ENCODE data around the gene PLA1A. TPM values are rescaled to one million over a fixed set of nuclear protein-coding genes. Genes with fewer than 3 reads are reported as not detected.

Gene PLA1A
- total and polyA plus RNA-seq, 10 of the 15 experiments (the other 5 are each of a cell fraction or from before 2014, with no cell fraction given), result 2.9 to 106 (median 4.8) TPM

DNA sequence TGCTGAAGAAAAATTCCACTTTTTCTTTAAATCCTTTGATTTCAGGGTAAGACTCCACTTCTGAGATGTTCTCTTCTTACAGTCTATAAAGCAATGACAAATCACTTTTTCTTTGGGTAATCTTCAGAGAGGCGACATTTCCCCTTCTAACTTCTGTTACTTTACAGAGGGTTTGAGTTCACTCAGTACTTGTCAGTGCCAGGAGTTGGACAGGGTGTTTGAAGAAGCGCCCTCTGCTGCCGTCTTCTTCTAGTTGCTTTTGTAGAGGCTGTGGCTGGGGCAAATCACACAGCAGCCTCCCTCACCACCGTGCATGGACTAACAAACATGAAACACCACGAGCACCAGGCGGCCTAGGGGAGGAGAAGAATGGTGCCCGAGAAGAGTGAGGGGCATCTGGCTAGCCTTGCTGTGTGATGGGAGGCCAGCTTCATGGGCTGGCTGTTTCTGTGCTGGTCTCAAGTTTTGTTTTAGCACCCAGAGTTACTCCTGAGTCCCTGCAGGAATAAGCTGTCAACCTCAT lies 38.2 kb upstream of the PLA1A start, which contains the start of gene CD80 (continued):
- no peak for TF ChIP-seq USF1 (IDR thresholded peaks at IDR 0.05; ENCODE audit: borderline replicate concordance, extremely low read length, insufficient read depth, low read depth, low read length)
- no peak for TF ChIP-seq RCOR1 (conservative IDR thresholded peaks at IDR 0.05; ENCODE audit: low read depth, low read length)
- TF ChIP-seq, protein P1, sequence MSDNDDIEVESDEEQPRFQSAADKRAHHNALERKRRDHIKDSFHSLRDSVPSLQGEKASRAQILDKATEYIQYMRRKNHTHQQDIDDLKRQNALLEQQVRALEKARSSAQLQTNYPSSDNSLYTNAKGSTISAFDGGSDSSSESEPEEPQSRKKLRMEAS (IDR thresholded peaks at IDR 0.05; ENCODE audit: low read depth, low read length), result 0 out of 2 replicates have a peak, but pooled peaks have one; percentile 37
- TF ChIP-seq, protein P2, sequence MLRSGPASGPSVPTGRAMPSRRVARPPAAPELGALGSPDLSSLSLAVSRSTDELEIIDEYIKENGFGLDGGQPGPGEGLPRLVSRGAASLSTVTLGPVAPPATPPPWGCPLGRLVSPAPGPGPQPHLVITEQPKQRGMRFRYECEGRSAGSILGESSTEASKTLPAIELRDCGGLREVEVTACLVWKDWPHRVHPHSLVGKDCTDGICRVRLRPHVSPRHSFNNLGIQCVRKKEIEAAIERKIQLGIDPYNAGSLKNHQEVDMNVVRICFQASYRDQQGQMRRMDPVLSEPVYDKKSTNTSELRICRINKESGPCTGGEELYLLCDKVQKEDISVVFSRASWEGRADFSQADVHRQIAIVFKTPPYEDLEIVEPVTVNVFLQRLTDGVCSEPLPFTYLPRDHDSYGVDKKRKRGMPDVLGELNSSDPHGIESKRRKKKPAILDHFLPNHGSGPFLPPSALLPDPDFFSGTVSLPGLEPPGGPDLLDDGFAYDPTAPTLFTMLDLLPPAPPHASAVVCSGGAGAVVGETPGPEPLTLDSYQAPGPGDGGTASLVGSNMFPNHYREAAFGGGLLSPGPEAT (IDR thresholded peaks at IDR 0.05; ENCODE audit: low read depth), result no peak; the same call in 1 of the 2 replicates
- TF ChIP-seq EED (IDR thresholded peaks at IDR 0.05; ENCODE audit: low read depth), result no peak
- TF ChIP-seq MYB (IDR thresholded peaks at IDR 0.05; ENCODE audit: borderline replicate concordance, low read depth, low read length), result no peak
- no peak for TF ChIP-seq CHD4 (IDR thresholded peaks at IDR 0.05)
- TF ChIP-seq ZNF217 (IDR thresholded peaks at IDR 0.05), result peak; percentile 40; the same call in 1 of the 2 replicates
- no peak for TF ChIP-seq SP1 (IDR thresholded peaks at IDR 0.05; ENCODE audit: low read depth, low read length)
- peak; percentile 98 for TF ChIP-seq SMARCA5 (IDR thresholded peaks at IDR 0.05)
- TF ChIP-seq, protein P3, sequence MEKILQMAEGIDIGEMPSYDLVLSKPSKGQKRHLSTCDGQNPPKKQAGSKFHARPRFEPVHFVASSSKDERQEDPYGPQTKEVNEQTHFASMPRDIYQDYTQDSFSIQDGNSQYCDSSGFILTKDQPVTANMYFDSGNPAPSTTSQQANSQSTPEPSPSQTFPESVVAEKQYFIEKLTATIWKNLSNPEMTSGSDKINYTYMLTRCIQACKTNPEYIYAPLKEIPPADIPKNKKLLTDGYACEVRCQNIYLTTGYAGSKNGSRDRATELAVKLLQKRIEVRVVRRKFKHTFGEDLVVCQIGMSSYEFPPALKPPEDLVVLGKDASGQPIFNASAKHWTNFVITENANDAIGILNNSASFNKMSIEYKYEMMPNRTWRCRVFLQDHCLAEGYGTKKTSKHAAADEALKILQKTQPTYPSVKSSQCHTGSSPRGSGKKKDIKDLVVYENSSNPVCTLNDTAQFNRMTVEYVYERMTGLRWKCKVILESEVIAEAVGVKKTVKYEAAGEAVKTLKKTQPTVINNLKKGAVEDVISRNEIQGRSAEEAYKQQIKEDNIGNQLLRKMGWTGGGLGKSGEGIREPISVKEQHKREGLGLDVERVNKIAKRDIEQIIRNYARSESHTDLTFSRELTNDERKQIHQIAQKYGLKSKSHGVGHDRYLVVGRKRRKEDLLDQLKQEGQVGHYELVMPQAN (conservative IDR thresholded peaks at IDR 0.05), result peak; percentile 61; the same call in 1 of the 2 replicates
- no peak for TF ChIP-seq BCL3 (IDR thresholded peaks at IDR 0.05; ENCODE audit: borderline replicate concordance, insufficient read depth, low read depth, low read length, poor library complexity, severe bottlenecking)
- peak; percentile 22; the same call in 1 of the 2 replicates for TF ChIP-seq MXI1 (IDR thresholded peaks at IDR 0.05; ENCODE audit: low read depth, low read length)
- no peak for TF ChIP-seq ATF7 (IDR thresholded peaks at IDR 0.05; ENCODE audit: low read depth)
- peak; percentile 51; the same call in 1 of the 2 replicates for TF ChIP-seq MLLT1 (IDR thresholded peaks at IDR 0.05)
- TF ChIP-seq NR2F1 (conservative IDR thresholded peaks at IDR 0.05), result no peak

All from GM12878 (cell line).